Measurements from ENCODE around the gene PDE7B. TPM values are rescaled to one million over a fixed set of nuclear protein-coding genes. Genes with fewer than 3 reads are reported as not detected.

The PDE7B gene
- total RNA-seq: 5.7 TPM

DNA sequence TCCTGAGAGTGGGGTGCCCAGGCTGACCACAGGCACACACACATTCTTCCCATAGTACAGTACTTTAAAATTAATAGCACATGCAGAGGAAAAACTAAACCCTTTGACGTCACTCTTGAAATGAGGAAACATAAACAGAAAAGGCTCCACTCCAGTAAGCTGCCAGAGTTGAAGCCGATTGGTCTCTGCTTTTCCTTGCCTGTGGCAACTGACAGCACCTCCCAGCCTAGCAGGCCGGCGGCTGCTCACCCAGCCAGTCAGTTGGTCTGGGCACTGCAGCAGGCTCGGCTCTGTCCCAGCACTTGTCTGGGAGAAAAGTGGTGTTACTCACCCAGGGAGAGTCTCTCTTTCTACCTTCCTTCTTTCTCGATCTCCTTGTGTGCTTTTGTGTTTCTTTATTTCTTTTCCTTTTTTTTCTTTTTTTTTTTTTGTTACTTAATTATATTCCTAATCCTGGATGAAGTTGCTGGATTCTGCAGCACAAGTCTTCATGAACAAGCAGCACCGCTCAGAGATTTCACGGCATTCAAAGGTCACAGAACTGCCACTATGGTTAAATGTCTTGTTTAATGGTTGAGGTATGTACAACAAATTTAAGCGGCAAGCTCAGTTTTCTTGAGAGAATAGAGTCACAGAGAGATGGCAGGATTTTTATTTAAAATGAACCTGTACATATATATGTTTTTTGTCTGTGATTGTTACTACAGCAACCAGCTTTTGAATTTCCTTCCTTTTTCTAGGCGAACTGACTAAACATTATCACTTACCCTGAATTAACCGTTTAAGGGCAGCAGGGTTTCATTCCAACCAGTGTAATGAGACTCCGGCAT, at the start of gene PDE7B:
PDE7B (plus strand) TSS at position 260 of the 830 bp plus-strand sequence.
- DNase-seq (ENCODE audit: low spot score): peak; percentile 84

GRCh38 chr6:135801755-135802465, 49.6 kb upstream of the PDE7B start:
- no peak for DNase-seq (ENCODE audit: low spot score)

DNA sequence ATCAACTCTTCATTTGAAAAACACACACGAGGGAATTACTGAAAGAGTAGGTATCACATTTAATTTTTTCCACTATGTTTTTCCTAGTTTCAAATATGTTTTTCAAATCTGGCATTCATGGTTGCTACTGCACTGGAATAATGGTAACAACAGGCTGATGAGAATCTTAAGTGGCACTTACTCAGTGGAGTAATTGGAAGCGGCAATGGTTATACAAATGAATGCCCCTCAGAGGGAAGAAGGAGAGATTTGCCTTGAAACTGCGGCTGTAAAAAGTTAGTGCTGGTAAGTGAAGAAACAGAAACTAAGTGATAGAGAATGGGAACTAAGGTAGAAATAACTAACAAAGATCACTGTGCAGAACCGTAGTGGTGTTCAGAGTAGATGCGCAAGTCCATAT, 41.0 kb upstream of the PDE7B start:
- no peak for DNase-seq (ENCODE audit: low spot score)

GRCh38 chr6:135811170-135811569, 40.3 kb upstream of the PDE7B start:
- DNase-seq (ENCODE audit: low spot score): no peak

DNA sequence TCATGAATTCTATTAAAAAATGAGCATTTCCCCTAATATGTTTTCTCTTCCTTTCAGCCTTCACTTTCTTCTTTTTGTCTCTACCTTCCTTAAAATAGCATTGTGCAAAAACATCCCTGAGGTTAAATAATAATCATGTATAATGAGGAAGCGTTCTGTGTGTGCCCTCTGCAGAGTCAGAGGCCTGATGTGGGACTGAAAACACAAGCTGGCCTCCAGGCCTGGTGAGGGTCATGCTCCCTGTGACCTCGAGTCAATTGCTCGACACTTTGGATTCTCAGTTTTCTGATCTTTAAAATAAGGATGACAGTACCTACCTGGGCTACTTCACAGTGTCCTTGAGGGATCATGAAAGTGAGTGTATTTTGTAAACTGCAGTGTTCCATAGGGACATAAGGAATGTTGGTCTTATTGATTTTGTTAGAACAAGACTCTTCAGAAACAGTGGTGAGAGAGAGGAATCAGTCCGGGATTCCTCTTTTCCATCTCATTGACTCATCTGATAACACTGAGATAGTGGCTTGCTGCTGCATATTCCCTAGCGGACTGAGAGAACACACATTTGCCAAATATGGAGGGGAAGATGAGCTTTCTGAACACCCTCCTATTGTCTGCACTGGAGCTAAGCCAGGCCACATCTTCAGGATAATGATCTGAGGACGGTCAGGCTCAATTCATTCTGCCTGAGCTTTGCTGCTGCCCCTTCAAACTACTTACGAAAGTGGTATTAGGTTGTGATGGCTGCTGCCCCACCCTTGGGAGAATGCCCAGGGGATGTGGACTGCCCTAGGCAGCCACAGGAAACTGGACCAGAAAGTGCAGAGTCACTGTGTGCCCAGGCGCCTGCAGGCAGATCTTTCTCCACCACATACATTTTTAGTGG, 39.6 kb upstream of the PDE7B start:
- peak; percentile 43 for DNase-seq (ENCODE audit: low spot score)

DNA sequence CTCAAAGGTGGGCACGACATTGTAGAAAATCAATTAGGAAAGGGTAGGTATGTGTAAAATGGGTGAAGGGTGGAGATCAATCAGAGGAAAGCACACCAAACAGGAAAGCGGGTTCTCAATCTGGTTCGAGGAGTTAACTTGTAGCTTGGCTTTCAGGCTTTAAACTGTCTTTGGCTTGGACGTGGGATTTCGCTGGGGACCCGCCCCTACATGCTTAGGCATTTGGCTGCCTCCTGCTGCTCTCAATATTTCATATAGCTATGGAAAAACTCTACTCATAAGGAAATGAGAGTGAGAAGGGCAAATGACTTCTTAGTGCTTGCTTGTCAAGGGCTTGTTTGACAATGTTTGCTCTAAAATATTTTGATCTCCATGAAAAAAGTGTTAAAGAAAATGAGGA, 38.1 kb upstream of the PDE7B start:
- no peak for DNase-seq (ENCODE audit: low spot score)

DNA sequence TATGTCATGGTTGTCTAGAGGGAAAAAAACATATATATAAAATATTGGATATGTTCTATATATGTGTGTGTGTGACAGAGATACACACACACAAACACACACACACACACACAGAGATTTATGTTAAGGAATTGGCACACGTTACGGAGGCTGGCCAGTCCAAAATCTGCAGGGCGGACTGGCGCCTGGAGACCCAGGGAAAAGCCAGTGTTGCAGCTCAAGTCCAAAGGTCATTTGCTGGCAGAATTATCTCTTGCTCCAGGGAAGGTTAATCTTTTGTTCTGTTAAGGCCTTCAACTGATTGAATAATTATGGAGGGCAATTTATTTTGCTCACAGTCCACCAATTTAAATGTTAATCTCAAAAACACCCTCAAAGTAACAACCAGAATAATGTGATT, 37.5 kb upstream of the PDE7B start:
- DNase-seq (ENCODE audit: low spot score): peak; percentile 55

DNA sequence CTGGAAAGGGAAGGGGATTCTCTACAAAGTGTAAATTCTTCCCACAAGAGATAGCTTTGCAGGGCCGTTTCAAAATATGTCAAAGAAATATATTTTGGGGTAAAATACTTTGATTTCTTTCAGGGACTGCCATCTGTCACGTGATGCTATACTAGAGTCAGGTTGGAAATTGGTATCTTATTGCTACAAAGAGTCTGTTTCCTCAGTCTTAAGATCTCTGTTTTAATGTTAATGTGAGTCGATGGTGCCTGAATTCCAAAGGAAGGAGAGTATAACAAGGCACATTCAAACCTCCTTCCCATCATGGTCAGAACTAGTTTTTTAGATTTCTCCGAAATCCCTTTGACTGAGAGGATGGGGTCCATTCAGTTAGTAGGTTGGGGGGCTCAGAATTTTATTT, 36.3 kb upstream of the PDE7B start:
- no peak for DNase-seq (ENCODE audit: low spot score)

DNA sequence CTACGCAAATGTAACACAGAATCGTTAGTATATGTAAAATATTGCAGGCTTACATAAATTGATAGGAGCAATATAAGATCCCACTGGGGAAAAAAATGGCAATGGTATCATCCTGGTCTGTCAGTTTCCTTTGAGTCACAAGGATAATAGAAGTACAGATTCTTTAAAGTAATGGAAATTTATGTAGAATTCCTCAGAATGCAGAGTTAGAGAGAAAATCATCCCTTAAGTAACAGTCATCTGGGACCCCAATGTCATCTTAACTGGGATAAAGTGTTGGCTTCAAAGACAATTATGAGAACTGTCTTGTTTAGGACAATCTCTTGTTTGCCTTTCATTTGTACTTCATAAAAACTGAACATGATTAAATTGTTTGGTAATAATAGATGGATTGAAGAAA, 34.5 kb upstream of the PDE7B start:
- DNase-seq (ENCODE audit: low spot score): no peak

DNA sequence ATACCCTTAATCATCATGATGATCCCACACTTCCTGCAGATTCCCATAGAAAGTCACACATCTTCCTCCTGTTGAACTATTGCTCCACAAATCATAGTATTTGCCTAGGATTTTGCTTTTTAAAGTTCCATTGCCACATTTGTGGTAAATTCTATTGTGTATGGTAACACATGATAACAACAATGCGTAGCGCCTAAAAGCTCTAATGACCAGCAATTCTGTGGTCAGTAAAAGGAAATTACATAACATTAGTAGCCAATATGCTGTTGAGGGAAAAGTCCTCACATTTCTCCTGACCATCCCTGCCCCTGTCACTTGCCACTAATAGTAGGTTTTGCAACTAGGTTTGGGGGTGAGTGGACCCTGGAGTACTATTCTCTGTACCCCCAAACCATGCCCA, 31.8 kb upstream of the PDE7B start:
- DNase-seq (ENCODE audit: low spot score): no peak

DNA sequence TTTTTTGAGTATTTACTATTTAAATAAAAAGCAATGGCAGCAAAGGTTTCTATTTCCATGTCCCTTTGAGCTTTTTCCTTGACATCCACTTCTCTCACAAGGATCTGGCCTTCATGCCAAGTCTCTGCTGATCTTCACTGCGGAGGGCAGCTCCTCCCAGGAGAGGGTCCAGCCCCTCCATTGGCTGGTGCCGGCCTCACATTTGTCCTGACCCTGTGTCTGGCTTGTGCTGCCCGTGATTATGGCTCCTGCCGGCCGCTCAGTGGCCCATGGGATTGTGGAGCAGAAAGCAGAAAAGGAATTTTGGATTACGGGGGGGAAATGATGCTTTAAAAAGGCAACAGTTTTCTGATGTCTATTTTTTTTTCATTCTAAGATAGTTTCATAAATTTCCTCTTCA, 31.2 kb upstream of the PDE7B start:
- no peak for DNase-seq (ENCODE audit: low spot score)

DNA sequence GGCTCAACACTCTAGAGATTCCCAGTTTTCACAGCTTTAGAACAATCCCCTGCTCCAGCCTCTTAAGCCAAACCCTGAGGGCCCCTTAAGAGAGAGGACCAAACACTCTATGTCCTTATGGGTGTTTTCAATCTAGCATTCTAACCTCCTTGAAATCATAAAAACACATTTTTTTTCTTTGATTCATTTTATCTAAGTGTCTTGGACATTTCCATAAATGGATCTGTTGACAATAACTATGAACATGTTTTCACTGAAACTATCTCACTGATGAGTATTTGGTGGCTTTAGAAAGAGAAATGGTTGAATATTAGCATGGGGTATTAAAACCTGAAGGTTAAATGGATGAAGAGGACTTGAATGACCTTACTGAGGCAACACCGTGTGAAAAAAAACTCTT, 27.6 kb upstream of the PDE7B start:
- DNase-seq (ENCODE audit: low spot score): no peak

GRCh38 chr6:135826236-135826804, 25.2 kb upstream of the PDE7B start:
- no peak for DNase-seq (ENCODE audit: low spot score)

GRCh38 chr6:135828021-135828420, 23.5 kb upstream of the PDE7B start:
- no peak for DNase-seq (ENCODE audit: low spot score)

DNA sequence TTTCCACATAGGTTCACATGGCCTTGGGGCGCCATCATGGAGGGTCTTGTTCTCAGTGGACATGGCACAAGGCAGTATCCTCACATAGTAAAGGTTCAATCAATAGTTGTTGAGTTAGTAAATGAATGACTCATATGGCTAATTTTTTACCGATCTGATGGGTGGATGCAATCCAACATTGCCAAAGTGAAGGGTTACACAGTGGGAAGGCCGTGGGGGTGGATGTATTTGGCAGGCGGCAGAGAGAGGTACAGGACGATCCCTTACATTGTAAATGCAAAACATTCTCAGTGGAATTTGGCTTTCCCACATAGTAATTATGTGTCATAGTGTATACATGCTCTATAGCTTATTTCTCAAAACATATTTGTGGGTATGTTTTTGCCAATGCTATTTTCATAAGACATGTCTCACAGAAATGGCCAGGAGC, 21.0 kb upstream of the PDE7B start:
- peak; percentile 37 for DNase-seq (ENCODE audit: low spot score)

GRCh38 chr6:135831016-135831415, 20.5 kb upstream of the PDE7B start:
- no peak for DNase-seq (ENCODE audit: low spot score)

DNA sequence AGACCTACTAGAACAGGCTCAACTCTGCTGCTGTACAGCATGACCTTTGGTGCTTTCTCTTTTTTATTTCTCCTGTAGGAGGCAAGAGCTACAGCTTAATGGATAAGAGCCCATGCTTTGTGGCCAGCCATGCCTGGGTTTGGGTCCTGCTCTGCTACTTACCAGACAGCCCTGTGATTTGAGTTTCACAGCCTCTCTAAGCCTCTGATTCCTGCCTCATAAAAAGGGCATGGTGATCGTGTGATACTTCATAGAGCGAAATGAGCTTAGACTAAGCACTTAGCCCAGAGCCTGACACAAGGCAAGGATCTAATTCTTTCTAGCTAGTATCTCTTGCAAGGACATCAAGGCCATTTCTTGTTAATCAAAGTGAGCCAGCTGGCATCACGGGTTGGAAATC, 19.3 kb upstream of the PDE7B start:
- DNase-seq (ENCODE audit: low spot score): no peak

- no peak for DNase-seq (ENCODE audit: low spot score)
Observed at GRCh38 chr6:135833771-135834170, 17.7 kb upstream of the PDE7B start.

GRCh38 chr6:135837735-135838449, 13.6 kb upstream of the PDE7B start:
- no peak for DNase-seq (ENCODE audit: low spot score)

DNA sequence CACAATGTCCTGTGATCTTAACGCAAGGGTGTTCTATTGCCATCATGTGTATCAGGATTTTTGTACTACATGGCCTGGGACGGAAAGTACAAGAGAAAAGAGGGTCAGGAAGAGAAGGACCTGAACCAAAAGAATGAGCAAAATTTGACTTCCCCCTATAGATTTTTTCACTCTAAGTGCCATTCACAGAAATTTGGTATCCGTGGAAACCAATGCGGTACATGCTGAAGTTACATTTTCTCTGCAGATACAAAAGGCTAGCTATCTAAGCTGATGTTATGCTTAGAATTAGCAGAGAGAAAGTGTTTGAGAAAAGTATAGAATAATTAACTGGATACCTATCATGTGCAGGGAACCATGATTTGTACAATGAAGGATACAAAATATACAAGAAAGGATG, 12.4 kb upstream of the PDE7B start:
- no peak for DNase-seq (ENCODE audit: low spot score)

Measured in mucosa of gallbladder (tissue), 1 donor.